Body of pancreas (tissue), 4 donors: ENCODE measurements around the gene MAST3.

Experiments used
- POLR2A ChIP-seq, 3 donors: fragments of 450-650 bp; IDR thresholded peaks; one replicate each; pipeline ENCODE4 v1.6.1; 2016; ENCODE audit warnings: antibody characterized with exemption in 3 of 3, mild to moderate bottlenecking in 2 of 3
- TF ChIP-seq, protein P1 (sequence below), 7 experiments: fragments of 450-650 bp in 4 of 7; fragments of 200-600 bp in 3 of 7; sonication (generic) in 3 of 7; IDR thresholded peaks; one replicate each; pipeline ENCODE4 v1.5.1; 2016 to 2019; ENCODE audit warnings: antibody characterized with exemption in 7 of 7

DNA sequence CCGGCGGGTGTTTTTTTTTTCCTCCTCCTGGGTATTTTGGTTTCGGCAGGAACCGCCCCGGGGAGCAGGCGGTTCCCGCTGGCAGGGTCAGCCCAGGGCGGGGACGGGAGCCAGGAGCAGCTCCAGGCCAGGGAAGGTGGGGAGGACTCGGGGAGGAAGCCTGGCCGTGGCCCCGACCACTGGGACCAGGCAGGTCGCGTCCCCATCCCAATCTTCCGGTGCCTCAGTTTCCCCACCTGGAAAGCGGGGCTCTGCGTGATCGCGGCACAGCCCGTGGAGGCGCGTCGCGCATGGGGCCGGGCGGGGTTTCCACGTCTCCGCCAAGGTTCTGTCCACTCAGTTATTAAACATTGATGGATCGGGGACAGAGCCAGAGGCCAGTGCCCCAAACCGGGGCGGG lies 45.7 kb upstream of the MAST3 start:
- TF ChIP-seq, protein P1, sequence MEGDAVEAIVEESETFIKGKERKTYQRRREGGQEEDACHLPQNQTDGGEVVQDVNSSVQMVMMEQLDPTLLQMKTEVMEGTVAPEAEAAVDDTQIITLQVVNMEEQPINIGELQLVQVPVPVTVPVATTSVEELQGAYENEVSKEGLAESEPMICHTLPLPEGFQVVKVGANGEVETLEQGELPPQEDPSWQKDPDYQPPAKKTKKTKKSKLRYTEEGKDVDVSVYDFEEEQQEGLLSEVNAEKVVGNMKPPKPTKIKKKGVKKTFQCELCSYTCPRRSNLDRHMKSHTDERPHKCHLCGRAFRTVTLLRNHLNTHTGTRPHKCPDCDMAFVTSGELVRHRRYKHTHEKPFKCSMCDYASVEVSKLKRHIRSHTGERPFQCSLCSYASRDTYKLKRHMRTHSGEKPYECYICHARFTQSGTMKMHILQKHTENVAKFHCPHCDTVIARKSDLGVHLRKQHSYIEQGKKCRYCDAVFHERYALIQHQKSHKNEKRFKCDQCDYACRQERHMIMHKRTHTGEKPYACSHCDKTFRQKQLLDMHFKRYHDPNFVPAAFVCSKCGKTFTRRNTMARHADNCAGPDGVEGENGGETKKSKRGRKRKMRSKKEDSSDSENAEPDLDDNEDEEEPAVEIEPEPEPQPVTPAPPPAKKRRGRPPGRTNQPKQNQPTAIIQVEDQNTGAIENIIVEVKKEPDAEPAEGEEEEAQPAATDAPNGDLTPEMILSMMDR (IDR thresholded peaks at IDR 0.05): no peak
- no peak for TF ChIP-seq POLR2A (IDR thresholded peaks at IDR 0.05)
